GM21619 (cell line): ENCODE data around the gene RAB40C.

Experiments
- ATAC-seq: cut with Tn5 transposase; IDR thresholded peaks from one replicate; pipeline ENCODE4 v1.9.1; 2021; ENCODE audit not compliant: unreplicated experiment

RAB40C gene

DNA sequence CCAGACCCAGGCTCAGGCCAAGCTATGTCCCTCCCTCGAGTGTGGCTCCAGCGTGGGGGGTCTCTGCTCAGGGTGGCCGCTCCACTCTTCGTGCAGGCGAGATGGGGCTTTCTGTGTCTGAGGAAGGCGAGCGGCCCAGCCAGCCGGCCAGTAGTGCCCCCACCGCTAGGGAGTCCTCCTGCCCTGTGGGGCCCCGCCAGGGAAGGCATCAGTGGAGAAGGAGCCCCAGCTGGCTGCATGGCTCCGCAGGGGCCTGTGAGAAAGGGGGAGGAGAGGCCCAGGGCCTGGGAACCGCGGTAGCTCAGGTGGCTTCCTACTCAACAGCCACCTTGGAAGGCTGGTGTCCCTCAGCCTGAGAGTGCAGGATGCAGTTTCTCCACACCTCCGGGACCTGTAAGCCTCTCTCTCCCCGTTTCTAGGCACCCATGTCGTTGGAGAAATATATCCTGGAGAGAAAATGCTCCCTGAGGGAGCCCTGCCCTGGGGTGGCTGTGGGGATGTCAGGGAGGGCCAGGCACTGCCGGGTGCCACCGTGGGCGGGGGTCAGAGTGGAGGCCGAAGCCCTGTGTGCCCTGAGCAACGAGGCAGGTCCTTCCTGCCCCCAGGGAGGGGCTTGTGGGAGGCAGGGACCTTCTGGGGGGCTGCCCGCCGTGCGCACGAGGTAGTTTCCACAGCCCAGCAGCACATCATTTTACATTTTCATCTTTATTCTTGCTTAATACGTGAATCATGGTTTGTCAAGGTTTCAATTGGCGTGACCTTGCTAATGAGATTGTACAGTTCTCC, 16.8 kb upstream of the RAB40C start:
- no peak for ATAC-seq

DNA sequence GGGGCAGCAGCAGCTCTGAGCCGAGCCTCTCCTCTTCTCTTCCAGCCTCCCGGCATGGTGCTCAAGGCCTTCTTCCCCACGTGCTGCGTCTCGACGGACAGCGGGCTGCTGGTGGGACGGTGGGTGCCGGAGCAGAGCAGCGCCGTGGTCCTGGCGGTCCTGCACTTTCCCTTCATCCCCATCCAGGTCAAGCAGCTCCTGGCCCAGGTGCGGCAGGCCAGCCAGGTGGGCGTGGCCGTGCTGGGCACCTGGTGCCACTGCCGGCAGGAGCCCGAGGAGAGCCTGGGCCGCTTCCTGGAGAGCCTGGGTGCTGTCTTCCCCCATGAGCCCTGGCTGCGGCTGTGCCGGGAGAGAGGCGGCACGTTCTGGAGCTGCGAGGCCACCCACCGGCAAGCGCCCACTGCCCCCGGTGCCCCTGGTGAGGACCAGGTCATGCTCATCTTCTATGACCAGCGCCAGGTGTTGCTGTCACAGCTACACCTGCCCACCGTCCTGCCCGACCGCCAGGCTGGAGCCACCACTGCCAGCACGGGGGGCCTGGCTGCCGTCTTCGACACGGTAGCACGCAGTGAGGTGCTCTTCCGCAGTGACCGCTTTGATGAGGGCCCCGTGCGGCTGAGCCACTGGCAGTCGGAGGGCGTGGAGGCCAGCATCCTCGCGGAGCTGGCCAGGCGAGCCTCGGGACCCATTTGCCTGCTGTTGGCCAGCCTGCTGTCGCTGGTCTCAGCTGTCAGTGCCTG, 15.7 kb upstream of the RAB40C start:
- no peak for ATAC-seq

DNA sequence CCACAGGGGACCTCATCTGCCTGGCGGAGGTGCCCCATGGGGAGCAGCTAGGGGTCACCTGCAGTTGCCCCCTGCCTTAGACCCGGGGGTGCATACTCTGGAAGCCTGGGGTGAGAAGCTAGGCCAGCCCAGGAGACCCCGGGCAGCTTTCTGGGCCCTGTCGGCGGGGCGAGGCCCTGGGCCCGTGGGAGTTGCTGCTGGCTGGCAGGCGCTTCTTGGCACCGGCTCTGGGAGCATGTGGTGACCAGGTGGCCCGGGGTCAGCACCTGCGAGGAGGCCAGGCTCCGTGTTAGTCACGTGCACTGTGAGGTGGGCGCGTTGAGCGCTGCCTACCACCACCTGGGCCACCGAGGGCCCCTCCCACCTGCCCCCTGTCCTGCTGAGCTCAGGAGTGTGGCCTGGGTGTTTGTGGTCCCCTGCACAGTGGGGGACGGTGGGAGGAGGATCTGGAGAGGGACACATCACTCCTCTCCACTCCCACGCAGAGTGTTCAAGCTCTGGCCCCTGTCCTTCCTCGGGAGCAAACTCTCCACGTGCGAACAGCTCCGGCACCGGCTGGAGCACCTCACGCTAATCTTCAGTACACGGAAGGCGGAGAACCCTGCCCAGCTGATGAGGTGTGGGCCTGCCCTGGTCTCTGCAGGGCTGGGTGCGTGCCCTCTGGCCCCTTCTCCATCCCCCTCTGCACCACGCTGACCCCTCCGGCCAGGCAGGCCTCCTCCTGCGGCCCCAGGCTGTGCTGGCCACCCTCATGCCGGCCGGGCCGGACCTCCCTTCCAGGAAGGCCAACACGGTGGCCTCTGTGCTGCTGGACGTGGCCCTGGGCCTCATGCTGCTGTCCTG, 14.3 kb upstream of the RAB40C start:
- ATAC-seq: no peak

DNA sequence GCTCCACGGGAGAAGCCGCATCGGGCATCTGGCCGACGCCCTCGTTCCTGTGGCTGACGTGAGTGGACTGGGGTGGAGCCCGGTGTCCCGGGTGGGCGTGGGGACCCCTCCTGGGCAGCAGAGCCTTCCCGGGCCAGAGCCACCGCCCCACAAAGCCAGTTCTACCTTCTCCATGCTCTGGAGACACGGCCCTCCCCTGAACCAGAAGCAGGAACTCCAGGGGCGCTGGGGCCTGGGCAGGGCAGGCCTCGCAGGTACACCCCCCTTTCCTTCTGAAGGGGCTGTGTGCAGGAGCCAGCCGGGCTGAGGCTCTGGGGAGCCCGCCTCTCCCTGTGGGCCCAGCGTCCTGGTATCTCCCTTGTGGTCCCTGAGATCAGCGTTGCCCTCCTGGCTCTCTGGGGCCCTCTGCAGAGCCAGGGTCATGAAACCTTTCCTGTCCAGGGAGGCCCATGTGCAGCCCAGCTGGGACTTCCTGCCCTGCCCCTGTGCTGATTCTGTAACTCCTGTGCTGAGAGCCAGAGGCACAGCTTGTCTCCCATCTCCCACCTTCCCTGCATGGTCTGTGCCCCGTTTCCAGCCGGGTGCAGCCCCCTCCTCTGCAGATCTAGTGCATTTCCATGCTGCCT, 13.6 kb upstream of the RAB40C start:
- no peak for ATAC-seq

DNA sequence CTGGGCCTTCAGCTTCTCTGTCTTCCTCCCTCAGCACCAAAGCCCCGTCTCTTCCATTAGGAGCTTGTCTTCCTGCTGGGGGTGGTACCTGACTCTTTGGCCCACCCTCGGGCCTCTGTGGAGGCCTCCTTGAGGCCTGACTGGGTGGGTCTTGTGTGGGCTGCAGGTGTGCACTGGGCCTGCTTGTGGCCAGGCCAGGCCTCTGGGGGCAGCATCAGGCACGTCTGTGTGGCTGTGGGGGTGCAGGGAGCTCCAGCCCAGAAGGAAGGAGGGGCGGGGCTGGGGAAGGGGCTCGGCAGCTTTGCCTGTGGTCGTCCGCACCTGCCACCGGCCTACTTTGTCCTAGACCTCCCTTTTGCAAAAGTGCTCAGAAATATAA, 13.1 kb upstream of the RAB40C start:
- no peak for ATAC-seq

DNA sequence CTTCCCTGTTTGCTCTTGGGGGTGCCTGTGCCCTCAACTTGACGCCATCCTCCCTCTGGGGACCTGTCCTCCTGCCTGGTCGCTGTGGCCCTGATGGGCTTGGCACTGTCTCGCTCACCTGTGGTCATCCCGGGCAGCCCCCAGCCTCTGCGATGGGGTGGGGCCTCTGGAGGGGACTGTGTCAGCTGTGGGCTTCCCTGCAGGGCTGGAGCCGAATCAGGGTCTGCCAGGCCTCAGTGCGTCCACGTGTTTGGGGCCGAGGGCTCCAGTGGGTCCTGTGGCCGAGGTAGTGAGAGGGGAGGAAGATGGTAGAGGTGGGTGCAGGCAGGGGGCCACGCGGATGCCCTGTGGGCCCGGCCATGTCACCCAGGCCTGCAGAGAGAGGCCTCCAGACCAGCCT, 12.1 kb upstream of the RAB40C start:
- ATAC-seq: no peak

DNA sequence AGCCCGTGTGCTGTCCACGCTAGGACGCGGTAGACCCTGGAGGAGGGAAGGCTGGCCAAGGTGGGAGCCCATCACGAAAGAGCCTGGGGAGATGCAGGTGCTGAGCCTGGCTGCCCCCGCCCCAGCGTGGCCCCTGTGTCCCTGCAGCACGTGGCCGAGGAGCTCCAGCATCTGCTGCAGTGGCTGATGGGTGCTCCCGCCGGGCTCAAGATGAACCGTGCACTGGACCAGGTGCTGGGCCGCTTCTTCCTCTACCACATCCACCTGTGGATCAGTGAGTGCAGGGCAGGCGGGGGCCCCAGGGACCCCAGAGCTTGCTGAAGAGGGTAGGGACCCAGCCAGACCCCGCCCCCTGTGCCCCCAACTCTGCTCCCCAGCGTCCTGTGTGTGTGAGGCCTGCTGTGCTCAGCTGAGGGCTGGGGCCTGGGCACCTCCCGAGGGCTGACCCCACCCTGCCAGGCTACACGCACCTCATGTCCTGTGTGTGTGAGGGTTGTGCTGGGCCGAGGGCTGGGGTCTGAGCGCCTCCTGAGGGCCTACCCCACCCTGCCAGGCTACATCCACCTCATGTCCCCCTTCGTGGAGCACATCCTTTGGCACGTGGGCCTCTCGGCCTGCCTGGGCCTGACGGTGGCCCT, 11.5 kb upstream of the RAB40C start:
- no peak for ATAC-seq

DNA sequence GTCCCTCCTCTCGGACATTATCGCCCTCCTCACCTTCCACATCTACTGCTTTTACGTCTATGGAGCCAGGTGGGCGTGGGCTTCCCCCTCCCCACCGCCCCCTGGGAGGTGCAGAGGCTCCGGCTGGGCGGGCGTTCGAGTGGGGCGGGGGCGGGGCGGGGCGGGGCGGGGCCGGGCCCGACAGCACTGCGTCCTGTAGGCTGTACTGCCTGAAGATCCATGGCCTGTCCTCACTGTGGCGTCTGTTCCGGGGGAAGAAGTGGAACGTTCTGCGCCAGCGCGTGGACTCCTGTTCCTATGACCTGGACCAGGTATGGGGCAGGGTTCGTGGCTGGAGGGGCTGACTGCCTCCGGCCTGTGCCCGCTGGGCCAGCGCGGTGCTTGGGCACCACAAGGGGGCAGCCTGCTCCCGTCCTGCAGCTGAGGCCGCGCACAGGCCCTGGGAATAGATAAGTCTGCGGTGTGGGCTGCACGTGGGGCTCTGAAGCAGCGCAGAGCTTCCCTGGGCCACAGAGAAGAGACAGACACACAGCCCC, 10.9 kb upstream of the RAB40C start:
- ATAC-seq: no peak

DNA sequence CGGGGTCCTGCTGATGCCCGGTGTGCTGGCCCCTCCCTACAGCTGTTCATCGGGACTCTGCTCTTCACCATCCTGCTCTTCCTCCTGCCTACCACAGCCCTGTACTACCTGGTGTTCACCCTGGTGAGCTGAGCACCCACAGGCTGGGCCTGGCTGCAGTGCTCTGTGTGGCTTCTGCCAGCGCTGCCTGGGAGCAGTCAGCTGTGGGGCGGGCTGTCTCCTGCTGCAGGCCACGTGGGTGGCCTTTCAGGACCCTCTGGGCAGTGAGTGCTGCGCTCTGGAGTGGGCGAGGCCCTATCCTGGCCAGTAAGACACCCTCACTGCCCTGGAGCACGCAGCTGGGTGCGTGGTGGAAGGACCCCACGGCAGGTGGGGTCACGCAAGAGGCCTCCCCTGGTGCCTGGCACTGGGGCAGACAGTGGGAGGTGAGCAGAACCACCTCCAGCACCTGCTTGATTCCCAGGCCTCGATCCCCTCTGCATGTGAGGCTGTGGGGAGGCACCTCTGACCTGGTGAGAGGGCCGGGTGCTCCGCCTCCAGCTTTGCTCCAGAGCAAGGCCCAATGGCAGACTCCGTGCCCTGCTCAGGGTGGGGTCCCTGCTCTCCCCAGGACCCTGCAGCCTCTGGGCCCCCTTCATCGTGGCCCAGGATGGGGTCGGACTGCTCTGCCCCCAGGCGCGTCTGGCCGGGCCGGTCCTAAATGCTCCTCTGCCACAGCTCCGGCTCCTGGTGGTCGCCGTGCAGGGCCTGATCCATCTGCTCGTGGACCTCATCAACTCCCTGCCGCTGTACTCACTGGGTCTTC, 9.5 kb upstream of the RAB40C start:
- no peak for ATAC-seq

DNA sequence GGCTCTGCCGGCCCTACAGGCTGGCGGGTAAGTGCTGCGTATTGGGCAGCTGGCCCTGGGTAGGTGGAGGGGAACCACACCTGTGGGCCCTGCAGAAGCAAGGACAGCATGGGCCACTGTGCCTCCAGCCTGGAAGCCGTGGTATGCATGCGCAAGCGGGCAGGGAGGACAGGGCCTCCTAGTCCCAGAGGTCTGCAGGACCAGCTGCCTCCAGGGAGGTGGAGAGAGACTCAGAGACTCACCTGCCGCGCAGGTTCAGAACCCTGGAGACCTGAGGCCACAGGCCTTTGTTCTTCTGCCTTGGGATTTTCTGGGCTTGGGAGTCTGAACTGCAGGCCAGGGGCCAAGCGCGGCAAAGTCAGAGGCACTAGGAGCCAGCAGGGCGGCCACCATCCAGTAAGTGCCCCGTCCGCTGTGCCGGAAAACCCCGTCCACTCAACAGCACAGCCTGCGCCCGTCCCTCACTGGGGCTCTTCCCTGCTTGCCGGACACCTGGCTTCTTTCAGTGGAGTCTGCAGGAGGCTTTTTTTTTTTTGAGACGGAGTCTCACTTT, 8.8 kb upstream of the RAB40C start:
- ATAC-seq: no peak

DNA sequence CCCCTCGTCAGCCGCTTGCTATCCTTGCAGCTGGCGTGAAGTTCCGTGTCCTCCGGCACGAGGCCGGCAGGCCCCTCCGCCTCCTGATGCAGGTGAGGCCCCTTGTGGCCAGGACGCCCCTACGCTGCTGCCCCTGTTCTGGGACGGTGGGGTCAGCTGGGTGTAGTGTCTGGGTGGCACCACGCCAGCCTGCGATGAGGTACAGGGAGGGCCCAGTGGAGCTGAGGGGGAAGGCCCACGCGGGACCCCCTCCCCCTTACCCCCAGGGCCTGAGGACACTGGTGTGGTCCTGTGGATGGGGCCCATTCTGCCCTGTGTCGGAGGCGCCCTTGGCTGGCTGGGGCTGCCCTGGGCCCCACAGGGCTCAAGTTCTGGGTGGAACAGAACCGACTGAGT, 7.7 kb upstream of the RAB40C start:
- ATAC-seq: no peak

DNA sequence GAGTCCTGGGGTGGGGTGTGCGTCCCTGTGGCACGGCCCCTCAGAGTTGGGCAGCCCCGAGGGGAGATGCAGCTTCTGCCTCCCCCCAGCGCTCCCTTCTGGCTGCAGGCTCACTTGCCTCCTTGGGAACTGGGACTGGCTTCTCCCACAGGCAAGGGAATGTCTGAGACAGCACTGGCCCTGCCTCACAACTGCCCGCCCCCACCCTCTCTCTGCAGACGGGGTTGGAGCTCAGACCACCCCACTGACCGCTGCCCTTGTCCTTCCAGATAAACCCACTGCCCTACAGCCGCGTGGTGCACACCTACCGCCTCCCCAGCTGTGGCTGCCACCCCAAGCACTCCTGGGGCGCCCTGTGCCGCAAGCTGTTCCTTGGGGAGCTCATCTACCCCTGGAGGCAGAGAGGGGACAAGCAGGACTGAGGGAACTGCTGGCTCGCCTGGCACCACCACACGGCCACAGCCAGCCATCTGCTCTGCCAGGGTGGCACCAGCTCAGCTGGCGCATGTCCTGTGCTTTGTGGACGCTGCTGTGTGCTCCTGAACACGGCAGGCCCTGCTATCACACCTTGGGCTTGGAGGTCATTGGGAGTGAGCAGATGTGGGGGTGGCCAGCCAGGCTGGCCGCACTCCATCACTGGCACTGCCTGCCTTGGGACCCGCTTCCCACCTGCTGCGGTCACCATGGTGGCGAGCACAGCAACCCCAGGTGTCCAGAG, 7.1 kb upstream of the RAB40C start:
- no peak for ATAC-seq

DNA sequence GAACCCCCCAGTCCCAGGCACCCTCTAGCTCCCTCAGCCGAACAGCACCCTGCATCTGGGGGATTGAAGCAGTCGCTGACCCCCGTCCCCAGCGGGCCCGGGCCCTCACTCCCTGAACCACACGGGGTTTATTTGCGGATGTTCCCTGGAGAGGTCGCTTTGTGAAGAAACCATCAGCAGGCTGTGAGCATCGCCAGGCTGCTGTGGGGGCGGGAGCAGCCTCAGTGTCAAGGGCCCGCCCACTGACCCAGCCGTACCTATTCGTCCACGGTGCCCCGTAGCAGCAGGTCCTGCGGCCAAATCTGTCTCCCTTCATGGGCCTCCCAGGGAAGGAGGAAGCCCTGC, 6.4 kb upstream of the RAB40C start:
- ATAC-seq: no peak

DNA sequence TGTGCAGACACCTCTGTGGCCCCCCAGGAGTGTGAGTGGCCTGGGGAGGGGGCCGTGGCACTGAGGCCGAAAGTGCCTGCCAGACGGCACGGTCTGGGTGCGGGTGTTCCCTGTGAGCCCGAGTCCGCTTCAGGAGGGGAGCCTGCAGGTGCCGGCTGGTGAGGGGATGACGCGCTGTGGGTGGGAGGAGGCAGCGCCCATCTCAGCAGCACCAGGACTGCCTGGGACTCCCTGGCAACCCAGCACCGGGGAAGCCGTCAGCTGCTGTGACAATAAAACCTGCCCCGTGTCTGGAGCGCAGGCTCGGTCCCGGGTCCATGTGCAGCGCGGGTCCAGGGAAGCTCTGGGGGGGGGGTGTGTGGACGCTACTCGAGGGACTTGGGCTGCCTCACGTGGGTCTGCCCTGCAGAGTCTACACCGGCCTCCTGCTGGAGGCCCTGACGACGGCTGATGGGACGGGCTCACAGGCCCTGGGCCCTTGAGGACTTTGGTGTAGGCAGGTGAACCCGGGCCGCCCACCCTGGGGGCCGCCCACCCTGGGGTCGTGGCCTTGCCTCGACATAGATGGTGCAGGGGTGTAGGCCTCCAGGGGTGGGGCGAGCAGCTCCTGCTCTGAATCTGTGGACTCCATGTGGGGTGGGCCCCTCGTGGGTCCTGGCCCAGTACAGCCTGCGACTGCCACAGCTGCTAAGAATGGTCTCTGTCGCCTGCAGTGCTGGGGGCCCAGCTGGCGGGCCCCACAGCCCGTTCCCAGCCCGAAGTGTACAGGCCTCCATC, 5.9 kb upstream of the RAB40C start:
- no peak for ATAC-seq

DNA sequence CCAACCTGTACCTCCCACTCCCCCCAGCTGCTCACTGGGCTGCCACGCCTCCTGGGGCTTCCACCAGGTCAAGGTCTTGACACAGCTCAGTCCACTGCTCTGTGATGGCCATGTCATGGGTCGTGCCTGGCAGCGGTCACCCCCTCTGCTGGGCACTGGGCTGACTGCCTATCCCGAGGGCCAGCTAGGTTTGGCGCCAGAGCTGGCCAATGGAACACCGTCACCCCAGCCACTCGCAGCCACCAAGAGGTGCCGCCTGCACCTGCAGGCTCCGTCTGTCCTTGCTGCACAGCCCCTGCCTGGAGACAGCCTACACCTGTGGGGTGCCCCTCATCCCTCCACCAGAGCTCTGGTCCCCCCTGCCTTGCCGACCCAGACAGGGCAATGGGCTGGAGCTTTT, 4.5 kb upstream of the RAB40C start:
- ATAC-seq: no peak

DNA sequence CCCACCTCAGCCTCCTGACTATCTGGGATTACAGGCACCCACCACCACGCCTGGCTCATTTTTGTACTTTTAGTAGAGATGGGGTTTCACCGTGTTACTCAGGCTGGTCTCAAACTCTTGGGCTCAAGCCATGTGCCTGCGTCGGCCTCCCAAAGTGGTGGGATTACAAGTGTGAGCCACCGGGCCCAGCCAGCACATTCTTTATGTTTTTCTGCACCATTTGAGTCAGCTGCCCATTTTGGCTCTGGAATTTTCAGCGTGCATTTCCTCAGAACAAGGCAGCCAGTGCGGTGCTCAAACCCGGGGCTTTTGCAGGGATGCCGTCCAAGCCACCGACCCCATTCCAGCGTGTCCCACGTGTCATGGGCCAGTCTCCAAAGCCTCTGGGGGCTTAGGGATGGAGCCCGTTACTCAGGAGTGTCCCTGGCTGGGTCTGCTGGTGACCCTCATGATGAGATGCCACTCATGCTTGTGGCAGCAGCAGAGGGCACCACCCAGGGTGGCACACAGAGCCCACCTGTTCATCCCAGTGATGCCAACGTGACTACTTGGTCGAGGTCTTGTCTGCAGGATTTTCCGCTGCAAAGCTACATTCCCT, 3.7 kb upstream of the RAB40C start:
- no peak for ATAC-seq

DNA sequence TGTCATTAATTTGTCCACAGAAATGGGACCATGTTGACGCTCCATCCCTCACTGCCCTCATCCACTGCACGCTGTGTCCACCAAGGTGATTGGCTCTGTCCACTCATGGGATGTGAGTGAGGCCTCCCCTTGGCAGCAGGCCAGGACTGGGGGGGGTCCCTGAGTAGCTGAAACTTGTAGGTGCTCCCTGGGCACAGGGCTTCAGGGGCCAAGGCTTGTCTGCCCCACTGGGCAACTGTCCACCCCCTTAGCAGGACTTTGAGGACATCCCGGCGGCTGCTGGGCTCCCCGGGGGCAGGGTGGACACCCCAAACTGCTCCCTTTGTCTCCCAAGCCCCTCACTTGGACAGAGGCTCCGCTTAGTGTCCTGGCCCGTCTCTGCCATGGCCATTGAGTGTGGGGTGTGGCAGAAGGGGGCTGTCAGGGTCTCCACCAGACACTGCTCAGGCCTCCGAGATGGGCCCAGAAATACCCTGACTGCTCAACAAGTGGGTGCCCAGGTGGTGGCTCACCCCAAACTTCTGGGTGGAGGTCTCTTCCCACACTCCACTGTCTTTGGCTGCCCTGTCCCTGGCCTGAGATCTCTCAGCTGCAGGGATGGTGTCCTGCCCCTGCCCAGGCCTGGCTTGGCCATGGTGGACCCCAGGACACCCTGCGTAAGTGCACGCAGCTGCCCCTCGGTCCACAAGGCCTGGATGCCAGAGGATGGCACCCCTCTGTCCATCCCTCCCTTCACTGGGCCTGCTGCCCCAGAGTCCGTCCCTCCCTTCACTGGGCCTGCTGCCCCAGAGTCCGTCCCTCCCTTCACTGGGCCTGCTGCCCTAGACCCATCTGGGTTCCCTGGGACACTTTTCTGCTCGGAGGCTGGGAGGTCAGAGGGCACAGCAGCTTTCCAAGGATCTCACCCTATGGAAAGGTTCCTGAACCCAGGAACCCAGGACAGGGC, 2.9 kb upstream of the RAB40C start:
- ATAC-seq: no peak
